GM19463 (cell line): ENCODE measurements around the gene MELK.

ENCODE experiments used
- ATAC-seq: cut with Tn5 transposase; IDR thresholded peaks from one replicate; pipeline ENCODE4 v1.9.1; 2021; ENCODE audit warnings: mild to moderate bottlenecking, moderate library complexity; ENCODE audit not compliant: unreplicated experiment

MELK gene

GRCh38 chr9:36665921-36666431 is 93.3 kb downstream of the MELK start:
- peak; percentile 72 for ATAC-seq

- no peak for ATAC-seq
These were observed 98.9 kb downstream of the MELK start for GRCh38 chr9:36671561-36671960.

- no peak for ATAC-seq
These were observed 103.4 kb downstream of the MELK start for GRCh38 chr9:36676091-36676490.

- no peak for ATAC-seq
These were observed 104.2 kb downstream of the MELK start for GRCh38 chr9:36676778-36677485.

- no peak for ATAC-seq
These were observed 104.9 kb downstream of the MELK start for GRCh38 chr9:36677611-36678010.

- ATAC-seq = no peak
These were observed 107.0 kb downstream of the MELK start for GRCh38 chr9:36679710-36680109.

- ATAC-seq = no peak
These were observed 113.8 kb downstream of the MELK start for GRCh38 chr9:36686471-36686870.

GRCh38 chr9:36690412-36691168 is 117.9 kb downstream of the MELK start:
- ATAC-seq = no peak

- no peak for ATAC-seq
These were observed 119.0 kb downstream of the MELK start for GRCh38 chr9:36691671-36692070.

- ATAC-seq = no peak
These were observed 126.3 kb downstream of the MELK start for GRCh38 chr9:36698984-36699383.

- no peak for ATAC-seq
These were observed 131.5 kb downstream of the MELK start for GRCh38 chr9:36704148-36704547.

- ATAC-seq = no peak
These were observed 141.1 kb downstream of the MELK start for GRCh38 chr9:36713515-36714490.

GRCh38 chr9:36716496-36716895 is 143.8 kb downstream of the MELK start:
- no peak for ATAC-seq

GRCh38 chr9:36717276-36717675 is 144.6 kb downstream of the MELK start:
- ATAC-seq = no peak

- no peak for ATAC-seq
These were observed 145.9 kb downstream of the MELK start for GRCh38 chr9:36718612-36719011.

- ATAC-seq = no peak
These were observed 147.3 kb downstream of the MELK start for GRCh38 chr9:36720043-36720442.

- ATAC-seq = no peak
These were observed 149.3 kb downstream of the MELK start for GRCh38 chr9:36721846-36722588.

- ATAC-seq = no peak
These were observed 153.2 kb downstream of the MELK start for GRCh38 chr9:36725777-36726356.
